SU-DHL-6 (cell line): Measurements from ENCODE around the gene PIRT.
A peak's percentile ranks its signal among the peaks of the same experiment; 100 is the strongest.

Experiments
- EZH2phosphoT487 ChIP-seq: fragments of 200-600 bp; sonication (generic), shearing (Covaris generic); conservative IDR thresholded peaks from 2 replicates; pipeline ENCODE4 v1.6.1; 2018; ENCODE audit warnings: mild to moderate bottlenecking, antibody characterized with exemption, low read length, moderate library complexity, mixed read lengths
- TF ChIP-seq, protein P1 (sequence below): fragments of 200-600 bp; sonication (generic); IDR thresholded peaks from one replicate; pipeline ENCODE4 v1.5.1; 2017; ENCODE audit warnings: antibody characterized with exemption, mild to moderate bottlenecking, low read length, moderate library complexity; ENCODE audit not compliant: insufficient read depth, poor library complexity, severe bottlenecking

DNA sequence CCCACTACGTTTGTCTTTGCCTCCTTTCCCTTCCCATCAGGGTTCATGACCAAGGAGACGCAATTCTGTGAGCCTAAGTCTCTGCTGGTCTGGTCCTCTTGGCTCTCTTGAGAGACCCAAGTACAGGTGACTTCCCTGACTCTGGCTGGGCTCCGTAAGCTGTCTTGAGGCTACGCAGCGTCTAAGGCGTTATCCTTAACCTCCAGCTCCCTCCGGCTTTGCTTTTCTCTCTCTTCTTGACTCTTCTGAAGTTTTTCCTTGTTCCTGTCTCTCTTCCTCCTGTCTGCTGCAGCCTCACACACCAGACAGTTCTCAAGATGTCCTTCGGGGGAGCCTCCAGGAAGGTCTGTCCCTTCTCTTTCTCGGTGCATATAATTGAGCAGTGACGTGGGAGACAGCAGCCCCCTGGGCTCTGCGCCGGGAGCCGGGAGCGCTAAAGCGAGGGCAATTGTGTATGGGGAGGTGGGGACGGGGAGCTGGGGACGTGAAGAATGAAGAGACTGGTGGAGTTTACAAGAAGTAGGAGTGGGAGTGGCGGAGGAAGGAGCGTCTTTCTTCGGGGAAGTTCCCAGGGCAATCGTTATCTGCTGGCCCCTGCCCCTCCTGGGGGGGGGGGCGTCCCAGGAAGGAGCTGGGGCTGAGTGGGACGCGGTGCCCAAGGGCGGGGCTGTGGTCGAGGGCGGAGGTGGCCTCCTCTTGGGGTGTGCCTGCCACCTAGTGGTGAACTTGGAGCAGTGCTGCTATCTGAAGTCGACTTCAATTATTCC lies 6.9 kb upstream of the PIRT start:
- TF ChIP-seq EZH2phosphoT487, result no peak
- TF ChIP-seq, protein P1, sequence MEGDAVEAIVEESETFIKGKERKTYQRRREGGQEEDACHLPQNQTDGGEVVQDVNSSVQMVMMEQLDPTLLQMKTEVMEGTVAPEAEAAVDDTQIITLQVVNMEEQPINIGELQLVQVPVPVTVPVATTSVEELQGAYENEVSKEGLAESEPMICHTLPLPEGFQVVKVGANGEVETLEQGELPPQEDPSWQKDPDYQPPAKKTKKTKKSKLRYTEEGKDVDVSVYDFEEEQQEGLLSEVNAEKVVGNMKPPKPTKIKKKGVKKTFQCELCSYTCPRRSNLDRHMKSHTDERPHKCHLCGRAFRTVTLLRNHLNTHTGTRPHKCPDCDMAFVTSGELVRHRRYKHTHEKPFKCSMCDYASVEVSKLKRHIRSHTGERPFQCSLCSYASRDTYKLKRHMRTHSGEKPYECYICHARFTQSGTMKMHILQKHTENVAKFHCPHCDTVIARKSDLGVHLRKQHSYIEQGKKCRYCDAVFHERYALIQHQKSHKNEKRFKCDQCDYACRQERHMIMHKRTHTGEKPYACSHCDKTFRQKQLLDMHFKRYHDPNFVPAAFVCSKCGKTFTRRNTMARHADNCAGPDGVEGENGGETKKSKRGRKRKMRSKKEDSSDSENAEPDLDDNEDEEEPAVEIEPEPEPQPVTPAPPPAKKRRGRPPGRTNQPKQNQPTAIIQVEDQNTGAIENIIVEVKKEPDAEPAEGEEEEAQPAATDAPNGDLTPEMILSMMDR, result peak; percentile 71
